Gastrocnemius medialis (tissue), 4 donors: ENCODE results near the gene PPP1R37. TPM values are rescaled to one million over a fixed set of nuclear protein-coding genes. Genes with fewer than 3 reads are reported as not detected.

Experiments
- ATAC-seq, 2 donors: fragments of 150-250 bp; one replicate each; pipeline ENCODE4 v1.9.1; 2016
- DNase-seq, 2 donors: peaks; one replicate each; pipeline ENCODE4 v3.0.0-alpha.2; 2019
- H3K27ac ChIP-seq, 4 donors: fragments of 200-600 bp; sonication (generic); 1 replicate in 1 of 4; 2 replicates in 3 of 4; pipeline ENCODE4 v1.5.1; 2016 to 2018; ENCODE audit warnings: mild to moderate bottlenecking in 2 of 4, moderate library complexity in 1 of 4
- H3K27me3 ChIP-seq, 3 donors: fragments of 200-600 bp; sonication (generic) in 2 of 3; 1 replicate in 1 of 3; 2 replicates in 2 of 3; pipeline versions ENCODE4 v1.5.1 to v1.6.0; 2016 to 2019; ENCODE audit warnings: mild to moderate bottlenecking in 1 of 3, moderate library complexity in 1 of 3
- H3K36me3 ChIP-seq, 2 donors: fragments of 200-600 bp; sonication (generic) in 1 of 2; one replicate each; pipeline ENCODE4 v1.5.1; 2017 to 2018
- H3K4me1 ChIP-seq, 2 donors: fragments of 200-600 bp; sonication (generic) in 1 of 2; one replicate each; pipeline ENCODE4 v1.5.1; 2016 to 2017; ENCODE audit warnings: mild to moderate bottlenecking in 2 of 2
- H3K4me3 ChIP-seq, 4 donors: fragments of 200-600 bp; sonication (generic) in 3 of 4; 1 replicate in 1 of 4; 2 replicates in 3 of 4; pipeline ENCODE4 v1.5.1; 2016 to 2019; ENCODE audit warnings: mild to moderate bottlenecking in 2 of 4
- H3K9me3 ChIP-seq, 3 donors: fragments of 200-600 bp; sonication (generic) in 2 of 3; 1 replicate in 1 of 3; 2 replicates in 2 of 3; pipeline ENCODE4 v1.5.1; 2016 to 2019
- POLR2A ChIP-seq, 2 donors: fragments of 450-650 bp; IDR thresholded peaks; one replicate each; pipeline ENCODE4 v1.6.1; 2017; ENCODE audit warnings: antibody characterized with exemption in 2 of 2, mild to moderate bottlenecking in 2 of 2, moderate library complexity in 2 of 2
- in situ Hi-C, 4 donors: fragments of 200-750 bp; cut with MboI; loops; one replicate each; pipeline versions ENCODE4 v1.15.0 to v1.8.0; 2017; ENCODE audit warnings: low sequenced_read_pairs in 4 of 4
- intact Hi-C: fragments of 100-400 bp; cut with DNase I; formaldehyde crosslinking; loops from one replicate; pipeline ENCODE4 v1.15.1; 2023; ENCODE audit warnings: low total_unique reads
- total RNA-seq, 4 donors: library from RNA; depleted of rRNA; stranded (reverse); fragments of >200 nt; gene quantifications; one replicate each; pipeline versions ENCODE4 v1.1.0 to v1.2.3, GENCODE V29; 2016
- TF ChIP-seq, protein P1 (sequence below), 5 experiments: fragments of 450-650 bp in 3 of 5; fragments of 200-600 bp in 2 of 5; sonication (generic) in 2 of 5; IDR thresholded peaks in 4 of 5; conservative IDR thresholded peaks in 1 of 5; 1 replicate in 4 of 5; 2 replicates in 1 of 5; pipeline ENCODE4 v1.5.1; 2016 to 2019; ENCODE audit warnings: antibody characterized with exemption in 5 of 5, mild to moderate bottlenecking in 3 of 5, moderate library complexity in 3 of 5

Gene PPP1R37
- total RNA-seq, 4 donors from 2014 or later: 30.5 to 51.1 (median 39.7) TPM

DNA sequence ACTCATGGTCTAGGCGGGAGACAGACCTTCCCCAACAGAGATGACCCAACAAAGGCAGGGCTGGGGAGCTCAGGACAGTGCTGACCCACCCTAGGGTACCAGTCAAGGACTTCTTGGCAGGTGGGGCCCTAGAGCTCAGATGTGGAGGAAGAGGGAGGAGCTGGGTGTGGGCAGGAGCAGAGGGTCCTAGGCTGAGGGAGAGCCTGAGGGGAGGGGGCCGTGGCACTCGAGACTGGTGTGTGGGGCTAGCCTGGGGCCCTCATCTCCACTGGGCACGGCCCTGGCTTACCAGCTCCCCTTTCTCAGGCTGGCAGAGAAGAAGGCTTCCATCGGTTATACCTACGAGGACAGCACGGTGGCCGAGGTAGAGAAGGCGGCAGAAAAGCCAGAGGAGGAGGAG lies 35.5 kb upstream of the PPP1R37 start:
- H3K27ac ChIP-seq: no peak overlapping the region
- no peaks in the 10 kb centered on the region for H3K27me3 ChIP-seq
- no peak for TF ChIP-seq POLR2A (IDR thresholded peaks at IDR 0.05)
- TF ChIP-seq, protein P1, sequence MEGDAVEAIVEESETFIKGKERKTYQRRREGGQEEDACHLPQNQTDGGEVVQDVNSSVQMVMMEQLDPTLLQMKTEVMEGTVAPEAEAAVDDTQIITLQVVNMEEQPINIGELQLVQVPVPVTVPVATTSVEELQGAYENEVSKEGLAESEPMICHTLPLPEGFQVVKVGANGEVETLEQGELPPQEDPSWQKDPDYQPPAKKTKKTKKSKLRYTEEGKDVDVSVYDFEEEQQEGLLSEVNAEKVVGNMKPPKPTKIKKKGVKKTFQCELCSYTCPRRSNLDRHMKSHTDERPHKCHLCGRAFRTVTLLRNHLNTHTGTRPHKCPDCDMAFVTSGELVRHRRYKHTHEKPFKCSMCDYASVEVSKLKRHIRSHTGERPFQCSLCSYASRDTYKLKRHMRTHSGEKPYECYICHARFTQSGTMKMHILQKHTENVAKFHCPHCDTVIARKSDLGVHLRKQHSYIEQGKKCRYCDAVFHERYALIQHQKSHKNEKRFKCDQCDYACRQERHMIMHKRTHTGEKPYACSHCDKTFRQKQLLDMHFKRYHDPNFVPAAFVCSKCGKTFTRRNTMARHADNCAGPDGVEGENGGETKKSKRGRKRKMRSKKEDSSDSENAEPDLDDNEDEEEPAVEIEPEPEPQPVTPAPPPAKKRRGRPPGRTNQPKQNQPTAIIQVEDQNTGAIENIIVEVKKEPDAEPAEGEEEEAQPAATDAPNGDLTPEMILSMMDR (IDR thresholded peaks at IDR 0.05 in 4 of 5, conservative IDR thresholded peaks at IDR 0.05 in 1 of 5): no peak
- DNase-seq (no peak), ATAC-seq (no peak)
- no peaks in the 10 kb centered on the region for H3K9me3 ChIP-seq
- H3K4me1 ChIP-seq: no peaks in the 10 kb centered on the region
- no peak overlapping the region for H3K4me3 ChIP-seq
- in situ Hi-C loops: no loop called here
- H3K36me3 ChIP-seq: peaks cover 0 to 91% of the 10 kb centered on the region in 2 donors
- intact Hi-C loops: no loop called here

DNA sequence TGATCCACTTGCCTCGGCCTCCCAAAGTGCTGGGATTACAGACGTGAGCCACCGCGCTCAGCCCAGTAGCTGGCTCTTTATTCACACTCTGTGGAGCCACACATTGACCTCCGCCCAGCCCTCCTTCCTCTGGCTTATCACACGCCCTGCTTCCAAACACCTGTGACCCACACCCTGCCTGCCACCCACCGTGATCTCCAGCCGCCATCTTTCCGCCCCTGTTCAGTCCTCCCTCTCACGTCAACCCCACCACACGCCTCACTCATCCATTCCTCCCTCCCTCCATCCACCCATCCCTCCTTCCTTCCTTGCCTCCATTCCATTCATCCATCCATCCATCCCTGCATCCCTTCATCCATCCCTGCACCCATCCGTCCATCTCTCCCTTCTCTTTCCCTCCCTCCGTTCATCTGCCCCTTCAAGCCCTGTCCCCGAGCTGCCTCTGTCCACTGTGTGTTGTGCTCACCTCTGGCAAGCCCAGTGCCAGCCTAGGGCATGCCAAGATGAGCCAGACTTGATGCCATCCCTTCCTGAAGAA lies 34.3 kb upstream of the PPP1R37 start:
- Histone ChIP-seq H3K4me3 (no peak overlapping the region), H3K27ac (no peak overlapping the region), H3K27me3 (no peaks in the 10 kb centered on the region), H3K9me3 (no peaks in the 10 kb centered on the region), H3K4me1 (no peaks in the 10 kb centered on the region), H3K36me3 (peaks cover 0 to 89% of the 10 kb centered on the region in 2 donors)
- no peak for DNase-seq
- no peak for ATAC-seq
- intact Hi-C loops (no loop called here), in situ Hi-C loops (no loop called here)
- TF ChIP-seq, protein P1 (IDR thresholded peaks at IDR 0.05 in 4 of 5, conservative IDR thresholded peaks at IDR 0.05 in 1 of 5): no peak
- TF ChIP-seq POLR2A (IDR thresholded peaks at IDR 0.05): no peak

DNA sequence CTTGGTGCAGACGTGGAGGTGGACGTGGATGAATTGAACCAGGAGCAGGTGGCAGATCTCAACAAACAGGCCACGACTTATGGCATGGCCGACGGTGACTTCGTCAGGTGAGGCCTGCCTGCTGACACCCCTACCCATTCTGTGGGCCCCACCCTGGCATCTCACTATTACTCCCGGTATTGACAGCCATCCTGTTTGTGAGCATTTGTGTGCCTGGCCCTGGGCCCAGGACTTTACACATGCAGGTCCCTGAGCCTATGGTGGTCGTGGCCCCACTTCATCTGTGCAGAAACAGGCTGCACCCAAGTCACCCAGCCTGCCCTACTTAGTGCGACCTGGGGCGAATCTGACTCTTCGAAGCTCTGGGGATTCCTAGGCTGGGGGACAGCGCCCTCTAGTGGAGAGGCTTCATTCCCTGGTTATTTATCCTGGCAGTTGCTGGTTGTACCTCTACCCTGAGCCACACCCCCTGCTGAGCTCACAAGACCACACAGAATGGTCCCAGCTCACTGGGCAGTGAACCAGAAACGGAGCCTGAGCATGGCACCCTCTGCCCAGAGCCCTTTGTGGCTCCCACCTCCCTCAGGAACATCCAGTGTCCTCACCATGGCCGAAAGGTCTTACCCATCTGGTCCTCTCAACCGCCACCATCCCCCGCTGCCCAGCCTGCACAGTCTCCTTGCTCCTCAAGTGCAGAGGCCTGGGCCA lies 33.6 kb upstream of the PPP1R37 start:
- DNase-seq: peak; percentile 17 to 66
- in situ Hi-C loops (no loop called here), intact Hi-C loops (no loop called here)
- H3K27ac ChIP-seq: no peak overlapping the region
- H3K9me3 ChIP-seq: no peaks in the 10 kb centered on the region
- no peaks in the 10 kb centered on the region for H3K4me1 ChIP-seq
- H3K27me3 ChIP-seq: no peaks in the 10 kb centered on the region
- no peak overlapping the region for H3K4me3 ChIP-seq
- no peak for TF ChIP-seq POLR2A (IDR thresholded peaks at IDR 0.05)
- TF ChIP-seq, protein P1 (IDR thresholded peaks at IDR 0.05 in 4 of 5, conservative IDR thresholded peaks at IDR 0.05 in 1 of 5): peak; percentile 80 to 86 (median 84)
- peaks cover 0 to 96% of the 10 kb centered on the region in 2 donors for H3K36me3 ChIP-seq
- ATAC-seq: peak; percentile 64 to 78

DNA sequence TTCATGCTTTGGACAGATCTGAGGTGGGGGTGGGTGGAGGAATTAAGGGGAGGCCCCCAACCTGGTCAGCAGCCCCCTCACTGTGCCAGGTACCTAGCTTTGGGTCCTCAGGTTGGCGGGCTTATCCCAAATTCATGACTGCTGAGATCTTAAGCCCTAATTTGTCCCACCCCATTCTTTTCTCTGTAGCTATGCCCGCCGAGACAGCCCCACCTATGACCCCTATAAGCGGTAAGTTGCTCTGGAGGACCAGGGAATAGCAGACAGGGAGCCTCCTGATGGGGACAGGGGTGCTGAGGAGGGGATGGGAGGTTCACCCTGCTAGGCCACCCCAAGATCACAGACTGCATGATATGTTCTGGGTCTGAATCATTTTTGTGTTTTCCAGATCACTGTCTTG lies 31.0 kb upstream of the PPP1R37 start:
- DNase-seq (no peak), ATAC-seq (no peak)
- Histone ChIP-seq H3K9me3 (no peaks in the 10 kb centered on the region), H3K27me3 (no peaks in the 10 kb centered on the region), H3K27ac (no peak overlapping the region), H3K36me3 (peaks cover 0 to 96% of the 10 kb centered on the region in 2 donors), H3K4me1 (no peaks in the 10 kb centered on the region), H3K4me3 (no peak overlapping the region)
- in situ Hi-C loops: no loop called here
- TF ChIP-seq, protein P1 (IDR thresholded peaks at IDR 0.05 in 4 of 5, conservative IDR thresholded peaks at IDR 0.05 in 1 of 5): no peak
- TF ChIP-seq POLR2A (IDR thresholded peaks at IDR 0.05): no peak
- intact Hi-C loops: no loop called here
